BE2C (cell line): ENCODE results near the gene MLPH.

ENCODE experiments used
- DNase-seq: peaks from one replicate; pipeline ENCODE4 v3.0.0-alpha.2; 2020
- H3K27me3 ChIP-seq: fragments of 250-450 bp; sonication (Bioruptor Pico); 2 replicates; pipeline ENCODE4 v1.5.1; 2020; ENCODE audit warnings: mild to moderate bottlenecking
- H3K36me3 ChIP-seq: fragments of 250-450 bp; sonication (Bioruptor Pico); 2 replicates; pipeline ENCODE4 v1.5.1; 2020; ENCODE audit warnings: mild to moderate bottlenecking
- H3K4me1 ChIP-seq: fragments of 250-450 bp; sonication (Bioruptor Pico); 2 replicates; pipeline ENCODE4 v1.5.1; 2020
- H3K4me3 ChIP-seq: 2 replicates; pipeline ENCODE4 v1.5.1; 2011; ENCODE audit warnings: low read depth, low read length
- H3K9me3 ChIP-seq: fragments of 250-450 bp; sonication (Bioruptor Pico); 2 replicates; pipeline ENCODE4 v1.5.1; 2020
- CTCF ChIP-seq: IDR thresholded peaks from 2 replicates; pipeline ENCODE4 v1.5.1; 2012; ENCODE audit warnings: mild to moderate bottlenecking, low read depth, low read length

The MLPH gene

DNA sequence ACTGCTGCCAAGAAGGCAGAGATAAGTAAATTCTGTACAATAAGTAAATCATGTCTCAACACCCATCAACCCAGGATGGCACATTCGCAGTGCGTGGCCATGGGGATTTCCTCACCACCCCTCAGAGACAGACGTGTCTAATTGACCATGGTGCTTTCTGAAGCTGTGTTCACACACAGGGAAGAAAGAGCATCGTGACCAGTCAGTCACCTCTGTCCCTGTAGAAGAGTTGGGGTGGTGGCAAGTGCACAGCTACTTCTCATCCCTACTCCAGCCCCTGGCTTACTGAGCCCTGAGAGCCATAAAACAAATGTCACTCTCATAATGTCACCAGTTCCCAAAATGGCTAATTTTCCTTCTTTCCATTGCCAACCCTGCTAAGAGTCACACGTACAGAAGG is 31.3 kb upstream of the MLPH start:
- Histone ChIP-seq H3K4me3 (no peak overlapping the region), H3K36me3 (no peaks in the 10 kb centered on the region), H3K4me1 (no peaks in the 10 kb centered on the region), H3K9me3 (no peaks in the 10 kb centered on the region), H3K27me3 (no peaks in the 10 kb centered on the region)
- no peak for TF ChIP-seq CTCF
- no peak for DNase-seq

GRCh38 chr2:237456200-237456843 is 30.7 kb upstream of the MLPH start:
- no peak for DNase-seq
- H3K4me1 ChIP-seq: no peaks in the 10 kb centered on the region
- no peak overlapping the region for H3K4me3 ChIP-seq

GRCh38 chr2:237457388-237457941 is 29.6 kb upstream of the MLPH start:
- Histone ChIP-seq H3K4me1 (no peaks in the 10 kb centered on the region), H3K36me3 (no peaks in the 10 kb centered on the region), H3K4me3 (no peak overlapping the region), H3K27me3 (no peaks in the 10 kb centered on the region), H3K9me3 (no peaks in the 10 kb centered on the region)
- no peak for TF ChIP-seq CTCF
- DNase-seq: no peak

More at GRCh38 chr2:237456200-237456843, 30.7 kb upstream of the MLPH start:
- no peaks in the 10 kb centered on the region for H3K27me3 ChIP-seq
- no peaks in the 10 kb centered on the region for H3K9me3 ChIP-seq
- TF ChIP-seq CTCF: no peak
- H3K36me3 ChIP-seq: no peaks in the 10 kb centered on the region

DNA sequence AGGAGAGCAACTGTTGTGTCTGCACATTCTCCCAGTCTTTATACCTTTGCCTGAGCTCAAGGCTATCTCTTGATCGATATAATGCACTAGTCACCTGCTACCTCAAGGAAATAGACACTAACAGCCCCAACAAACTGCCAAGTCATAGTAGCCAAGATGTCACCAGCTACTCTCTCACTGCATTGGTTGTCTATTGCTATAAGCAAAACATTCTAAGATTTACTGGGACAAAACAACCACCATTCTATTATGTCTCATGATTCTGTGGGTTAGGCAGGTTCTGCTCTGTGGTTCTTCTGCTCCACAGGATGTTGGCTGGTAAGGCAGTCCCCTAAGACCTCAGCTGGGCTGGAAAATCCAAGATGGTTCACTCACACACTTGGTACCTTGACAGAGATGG is 28.5 kb upstream of the MLPH start:
- Histone ChIP-seq H3K36me3 (no peaks in the 10 kb centered on the region), H3K27me3 (no peaks in the 10 kb centered on the region), H3K9me3 (no peaks in the 10 kb centered on the region), H3K4me3 (no peak overlapping the region), H3K4me1 (no peaks in the 10 kb centered on the region)
- no peak for TF ChIP-seq CTCF
- DNase-seq: no peak

DNA sequence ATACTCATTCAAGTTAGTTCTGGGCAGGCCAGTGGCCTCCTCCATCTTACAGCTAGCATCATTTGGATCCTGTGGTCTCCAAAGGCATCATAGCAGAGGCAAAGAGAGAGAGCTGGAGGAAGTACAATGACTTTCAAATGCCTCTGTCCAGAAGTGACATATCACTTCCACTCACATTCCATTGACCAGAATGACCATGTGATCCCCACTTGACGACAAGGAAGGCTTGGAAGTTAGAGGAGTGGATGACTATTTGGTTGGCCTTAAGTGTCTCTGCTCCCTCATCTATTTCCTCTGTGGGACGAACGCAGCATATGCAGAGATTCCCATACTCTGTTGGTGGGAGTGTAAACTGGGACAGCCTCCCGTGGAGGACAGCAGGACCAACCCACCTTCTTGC is 27.8 kb upstream of the MLPH start:
- no peak for DNase-seq
- TF ChIP-seq CTCF: no peak
- no peak overlapping the region for H3K4me3 ChIP-seq
- H3K36me3 ChIP-seq: no peaks in the 10 kb centered on the region
- no peaks in the 10 kb centered on the region for H3K27me3 ChIP-seq
- H3K9me3 ChIP-seq: no peaks in the 10 kb centered on the region
- H3K4me1 ChIP-seq: no peaks in the 10 kb centered on the region

DNA sequence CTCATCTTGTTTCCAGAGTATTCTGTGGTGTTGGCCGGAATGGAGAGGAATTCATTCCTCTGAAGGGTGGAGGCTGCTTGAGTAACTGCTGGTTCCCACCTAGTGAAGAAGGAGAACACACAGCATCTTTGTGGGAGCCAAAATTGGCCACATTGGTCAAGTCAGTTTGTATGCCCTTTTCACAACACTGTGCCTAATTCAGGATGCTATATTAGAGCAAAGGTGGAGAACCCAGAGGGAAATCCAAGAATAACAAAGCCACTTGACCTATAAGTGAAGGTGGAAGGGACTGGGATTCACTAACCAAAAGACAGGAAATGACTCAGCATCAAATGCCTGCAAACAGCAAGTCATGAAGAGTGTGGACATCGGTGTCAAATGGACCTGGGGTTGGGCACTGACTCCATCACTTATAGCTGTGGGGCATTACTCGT is 27.3 kb upstream of the MLPH start:
- H3K36me3 ChIP-seq: no peaks in the 10 kb centered on the region
- H3K27me3 ChIP-seq: no peaks in the 10 kb centered on the region
- no peak for DNase-seq
- H3K4me3 ChIP-seq: no peak overlapping the region
- no peak for TF ChIP-seq CTCF
- no peaks in the 10 kb centered on the region for H3K4me1 ChIP-seq
- no peaks in the 10 kb centered on the region for H3K9me3 ChIP-seq
